Mucosa of descending colon (tissue), 3 donors: ENCODE results near the gene PPM1K. TPM values are rescaled to one million over a fixed set of nuclear protein-coding genes. Genes with fewer than 3 reads are reported as not detected.
A peak's percentile ranks its signal among the peaks of the same experiment; 100 is the strongest.

ENCODE experiments used
- ATAC-seq: fragments of 200-7000 bp; cut with Tn5 transposase; one replicate; pipeline ENCODE4 v1.9.1; 2020; ENCODE audit warnings: mild to moderate bottlenecking, moderate library complexity
- DNase-seq, 3 donors: peaks; one replicate each; pipeline ENCODE4 v3.0.0-alpha.2; 2020
- H3K36me3 ChIP-seq: fragments of 200-600 bp; one replicate; pipeline ENCODE4 v1.8.0; 2021; ENCODE audit warnings: low read depth, mild to moderate bottlenecking
- H3K4me1 ChIP-seq: fragments of 200-600 bp; one replicate; pipeline ENCODE4 v1.8.0; 2021; ENCODE audit warnings: low read depth, mild to moderate bottlenecking
- H3K4me3 ChIP-seq: fragments of 200-600 bp; one replicate; pipeline ENCODE4 v1.8.0; 2021; ENCODE audit warnings: mild to moderate bottlenecking
- H3K9me3 ChIP-seq: fragments of 200-600 bp; one replicate; pipeline ENCODE4 v1.8.0; 2021; ENCODE audit warnings: mild to moderate bottlenecking
- intact Hi-C, 2 donors: fragments of 100-400 bp; cut with DNase I in 1 of 2; cut with micrococcal nuclease in 1 of 2; formaldehyde crosslinking; loops; one replicate each; pipeline versions ENCODE4 v1.11.0 to v1.11.1; 2022; cut with DNase I, micrococcal nuclease
- total RNA-seq, 3 donors: library from RNA; stranded (reverse); fragmentation: NEBNext Ultra II Directional in 2 of 3; extraction: Animal tissue kit (Norgen Biotek cat#: 25700) in 2 of 3; gene quantifications; one replicate each; pipeline versions ENCODE4 v1.2.1 to v1.2.4, GENCODE V29; 2021 to 2023
- TF ChIP-seq, protein P1 (sequence below): fragments of 200-600 bp; IDR thresholded peaks from one replicate; pipeline ENCODE4 v1.8.0; 2022; ENCODE audit warnings: antibody characterized with exemption, mild to moderate bottlenecking
- donor health status: DM: no; HTN: no; CAD: no; lungs with moderate emphysema.
- donor health status: DM: no; HTN: no; CAD: no.
- donor health status: DM: no; HTN: yes; CAD: no.

The PPM1K gene
- total RNA-seq, 3 donors from 2014 or later = 7.4 to 12.8 (median 9.0) TPM

- Histone ChIP-seq H3K36me3 (no peaks in the 10 kb centered on the region), H3K9me3 (no peaks in the 10 kb centered on the region), H3K4me3 (peak overlapping the region; percentile 38), H3K4me1 (peaks cover 7% of the 10 kb centered on the region)
- DNase-seq (peak; percentile 57 to 83 (median 74)), ATAC-seq (peak; percentile 58)
- TF ChIP-seq, protein P1, sequence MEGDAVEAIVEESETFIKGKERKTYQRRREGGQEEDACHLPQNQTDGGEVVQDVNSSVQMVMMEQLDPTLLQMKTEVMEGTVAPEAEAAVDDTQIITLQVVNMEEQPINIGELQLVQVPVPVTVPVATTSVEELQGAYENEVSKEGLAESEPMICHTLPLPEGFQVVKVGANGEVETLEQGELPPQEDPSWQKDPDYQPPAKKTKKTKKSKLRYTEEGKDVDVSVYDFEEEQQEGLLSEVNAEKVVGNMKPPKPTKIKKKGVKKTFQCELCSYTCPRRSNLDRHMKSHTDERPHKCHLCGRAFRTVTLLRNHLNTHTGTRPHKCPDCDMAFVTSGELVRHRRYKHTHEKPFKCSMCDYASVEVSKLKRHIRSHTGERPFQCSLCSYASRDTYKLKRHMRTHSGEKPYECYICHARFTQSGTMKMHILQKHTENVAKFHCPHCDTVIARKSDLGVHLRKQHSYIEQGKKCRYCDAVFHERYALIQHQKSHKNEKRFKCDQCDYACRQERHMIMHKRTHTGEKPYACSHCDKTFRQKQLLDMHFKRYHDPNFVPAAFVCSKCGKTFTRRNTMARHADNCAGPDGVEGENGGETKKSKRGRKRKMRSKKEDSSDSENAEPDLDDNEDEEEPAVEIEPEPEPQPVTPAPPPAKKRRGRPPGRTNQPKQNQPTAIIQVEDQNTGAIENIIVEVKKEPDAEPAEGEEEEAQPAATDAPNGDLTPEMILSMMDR = no peak
- intact Hi-C loops = no loop called here
These were observed 511 bp downstream of the PPM1K start for GRCh38 chr4:88283661-88284438.

GRCh38 chr4:88280228-88280795 is 4.0 kb downstream of the PPM1K start:
- peaks cover 14% of the 10 kb centered on the region for H3K4me1 ChIP-seq
- intact Hi-C loops = no loop called here
- no peak for ATAC-seq
- no peak overlapping the region for H3K4me3 ChIP-seq
- no peaks in the 10 kb centered on the region for H3K36me3 ChIP-seq
- DNase-seq = no peak
- no peaks in the 10 kb centered on the region for H3K9me3 ChIP-seq
- TF ChIP-seq, protein P1 = no peak

GRCh38 chr4:88277711-88278225 is 6.6 kb downstream of the PPM1K start:
- Histone ChIP-seq H3K9me3 (no peaks in the 10 kb centered on the region), H3K4me3 (no peak overlapping the region), H3K36me3 (no peaks in the 10 kb centered on the region), H3K4me1 (peaks cover 13% of the 10 kb centered on the region)
- TF ChIP-seq, protein P1 = no peak
- ATAC-seq (no peak), DNase-seq (no peak)
- intact Hi-C loops = no loop called here

DNA sequence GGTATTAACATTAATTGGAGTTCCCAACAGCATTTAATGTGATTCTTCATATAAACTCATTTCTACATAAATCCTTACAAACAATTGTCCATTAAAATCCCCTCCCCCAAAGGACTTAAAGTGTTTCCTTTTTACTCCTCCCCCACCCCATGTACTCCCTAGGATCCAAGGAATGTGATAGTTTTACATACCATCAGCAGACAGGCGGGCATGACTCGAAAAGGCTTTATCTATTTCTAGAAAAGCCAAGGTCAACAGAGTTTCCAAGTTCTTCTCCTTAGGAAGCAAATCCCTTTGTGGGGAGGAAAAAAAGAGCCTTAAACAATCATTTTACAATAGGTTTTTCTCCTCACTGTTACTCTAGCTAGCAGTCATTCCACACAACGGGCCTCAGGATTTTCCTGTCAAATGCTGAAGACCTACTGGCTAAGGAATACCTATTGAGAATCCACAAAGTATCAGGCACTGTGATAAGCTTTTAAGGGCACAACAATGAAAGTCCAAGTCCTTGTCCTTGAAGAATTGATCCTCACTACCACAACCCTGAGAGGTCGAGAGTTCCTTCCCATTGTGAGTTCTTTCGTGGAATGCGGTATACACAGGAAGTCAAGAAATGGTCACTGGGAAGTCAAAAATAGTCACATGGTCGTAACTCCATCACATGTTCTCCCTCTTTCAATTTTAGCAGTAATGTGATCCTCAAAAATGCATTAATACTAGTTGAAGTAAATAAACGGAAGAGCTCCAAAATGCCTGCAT is 7.2 kb downstream of the PPM1K start:
- ATAC-seq (no peak), DNase-seq (no peak)
- Histone ChIP-seq H3K4me3 (no peak overlapping the region), H3K4me1 (peaks cover 10% of the 10 kb centered on the region), H3K9me3 (no peaks in the 10 kb centered on the region), H3K36me3 (no peaks in the 10 kb centered on the region)
- intact Hi-C loops = no loop called here
- TF ChIP-seq, protein P1 = no peak

GRCh38 chr4:88275949-88276515 is 8.3 kb downstream of the PPM1K start:
- no peaks in the 10 kb centered on the region for H3K36me3 ChIP-seq
- intact Hi-C loops = no loop called here
- ATAC-seq = peak; percentile 38
- peaks cover 10% of the 10 kb centered on the region for H3K4me1 ChIP-seq
- H3K9me3 ChIP-seq = no peaks in the 10 kb centered on the region
- no peak overlapping the region for H3K4me3 ChIP-seq
- TF ChIP-seq, protein P1 = no peak
- no peak for DNase-seq
